OCI-LY7 (cell line): ENCODE data around the gene LCOR. TPM values are rescaled to one million over a fixed set of nuclear protein-coding genes. Genes with fewer than 3 reads are reported as not detected.

Experiments used
- BruUV-seq: library from RNA; stranded (reverse); fragments of 400-500 nt; replicated peaks from 2 replicates; lab custom pipeline; 2021; lab: Mats Ljungman, UMichigan
- CTCF ChIA-PET: fragments of 300-600 bp; sonication (Branson Sonifier 250); formaldehyde crosslinking; loops from one replicate; lab custom pipeline; 2022; ENCODE audit warnings: antibody characterized with exemption; ENCODE audit not compliant: unreplicated experiment; lab: Charles Lee
- POLR2A ChIA-PET: fragments of 300-600 bp; sonication (Branson Sonifier 250); formaldehyde crosslinking; loops from one replicate; lab custom pipeline; 2022; ENCODE audit warnings: antibody characterized with exemption; lab: Charles Lee
- DNase-seq: peaks from one replicate; pipeline ENCODE4 v3.0.0-alpha.2; 2015; ENCODE audit warnings: low spot score
- H2AFZ ChIP-seq: fragments of 200-600 bp; sonication (generic), shearing (Covaris generic); 2 replicates; pipeline ENCODE4 v1.6.1; 2014; ENCODE audit warnings: mild to moderate bottlenecking, antibody characterized with exemption, low read length, moderate library complexity
- H3K27ac ChIP-seq: fragments of 200-600 bp; sonication (generic); 2 replicates; pipeline ENCODE4 v1.5.1; 2014; ENCODE audit warnings: mixed run types, low read depth, mild to moderate bottlenecking, moderate library complexity, low read length, inconsistent platforms; ENCODE audit not compliant: poor library complexity, severe bottlenecking
- H3K36me3 ChIP-seq: fragments of 200-600 bp; sonication (generic); 2 replicates; pipeline ENCODE4 v1.6.1; 2014; ENCODE audit warnings: mild to moderate bottlenecking, antibody characterized with exemption, low read length, moderate library complexity, mixed read lengths; ENCODE audit not compliant: insufficient read depth
- H3K4me1 ChIP-seq: fragments of 200-600 bp; sonication (generic); 2 replicates; pipeline ENCODE4 v1.5.1; 2014; ENCODE audit warnings: mild to moderate bottlenecking, low read length; ENCODE audit not compliant: insufficient read depth, poor library complexity, severe bottlenecking
- H3K4me2 ChIP-seq: fragments of 200-600 bp; sonication (generic); 2 replicates; pipeline ENCODE4 v1.6.1; 2014; ENCODE audit warnings: mild to moderate bottlenecking, low read length
- H3K4me3 ChIP-seq: fragments of 200-600 bp; sonication (generic); 2 replicates; pipeline ENCODE4 v1.5.1; 2014; ENCODE audit warnings: mild to moderate bottlenecking, low read depth, low read length; ENCODE audit not compliant: poor library complexity, severe bottlenecking
- H3K79me2 ChIP-seq: fragments of 200-600 bp; sonication (generic); 2 replicates; pipeline ENCODE4 v1.6.1; 2016; ENCODE audit warnings: low read depth, mild to moderate bottlenecking, low read length, moderate library complexity, mixed read lengths; ENCODE audit not compliant: insufficient read depth
- H3K9me2 ChIP-seq: fragments of 200-600 bp; sonication (generic); 2 replicates; pipeline ENCODE4 v1.6.1; 2016; ENCODE audit warnings: mild to moderate bottlenecking, low read length, mixed read lengths; ENCODE audit not compliant: insufficient read depth
- H3K9me3 ChIP-seq: fragments of 200-600 bp; sonication (generic); 2 replicates; pipeline ENCODE4 v1.6.1; 2014; ENCODE audit warnings: mild to moderate bottlenecking, mixed run types, low read length, mixed read lengths
- H4K20me1 ChIP-seq: fragments of 200-600 bp; sonication (generic); 2 replicates; pipeline ENCODE4 v1.6.1; 2014; ENCODE audit warnings: mild to moderate bottlenecking, antibody characterized with exemption, low read length, moderate library complexity, mixed read lengths; ENCODE audit not compliant: insufficient read depth
- CTCF ChIP-seq: fragments of 200-600 bp; sonication (generic); conservative IDR thresholded peaks from 2 replicates; pipeline ENCODE4 v1.5.1; 2014; ENCODE audit warnings: mild to moderate bottlenecking, antibody characterized with exemption, low read length, moderate library complexity, mixed read lengths
- EZH2phosphoT487 ChIP-seq: fragments of 200-600 bp; sonication (generic); IDR thresholded peaks from 2 replicates; pipeline ENCODE4 v1.6.1; 2018; ENCODE audit warnings: low read depth, borderline replicate concordance, mild to moderate bottlenecking, mixed run types, antibody characterized with exemption, low read length, moderate library complexity, mixed read lengths
- intact Hi-C: fragments of 100-400 bp; cut with micrococcal nuclease; formaldehyde crosslinking; loops from one replicate; pipeline ENCODE4 v1.10.0; 2022; ENCODE audit not compliant: unreplicated experiment
- total RNA-seq, 2 experiments: library from RNA; depleted of rRNA in 1 of 2; stranded (reverse); fragments of >200 nt in 1 of 2; shearing (Covaris generic) in 1 of 2; gene quantifications; 2 replicates each; pipeline ENCODE4 v1.2.3, GENCODE V29; 2014 to 2022

LCOR gene
- total RNA-seq, 2 experiments from 2014 or later: 17.1 to 58.4 TPM

GRCh38 chr10:96922978-96923948 lies 91.2 kb downstream of the LCOR start:
- POLR2A ChIA-PET: interaction anchor here (0.5 to 1.5 kb wide), 4 partner anchors 12 to 581 kb away, joined by 3 to 4 read pairs (median 3); no protein-coding TSS in a partner anchor
- Histone ChIP-seq H4K20me1 (no peaks in the 10 kb centered on the region), H3K4me1 (peaks cover 5% of the 10 kb centered on the region), H3K27ac (no peak overlapping the region), H3K9me2 (no peaks in the 10 kb centered on the region), H3K36me3 (peaks cover 62% of the 10 kb centered on the region), H2AFZ (no peak overlapping the region), H3K4me2 (no peak overlapping the region), H3K9me3 (0 out of 2 replicates have a peak, but pooled peaks cover 5% of the 10 kb centered on the region), H3K4me3 (no peak overlapping the region), H3K79me2 (peaks cover 43% of the 10 kb centered on the region; the same call in 1 of the 2 replicates)
- intact Hi-C loops: no loop called here
- CTCF ChIA-PET: no interaction called here
- TF ChIP-seq CTCF: no peak
- TF ChIP-seq EZH2phosphoT487: no peak
- DNase-seq: no peak
- no TSS peak for BruUV-seq

DNA sequence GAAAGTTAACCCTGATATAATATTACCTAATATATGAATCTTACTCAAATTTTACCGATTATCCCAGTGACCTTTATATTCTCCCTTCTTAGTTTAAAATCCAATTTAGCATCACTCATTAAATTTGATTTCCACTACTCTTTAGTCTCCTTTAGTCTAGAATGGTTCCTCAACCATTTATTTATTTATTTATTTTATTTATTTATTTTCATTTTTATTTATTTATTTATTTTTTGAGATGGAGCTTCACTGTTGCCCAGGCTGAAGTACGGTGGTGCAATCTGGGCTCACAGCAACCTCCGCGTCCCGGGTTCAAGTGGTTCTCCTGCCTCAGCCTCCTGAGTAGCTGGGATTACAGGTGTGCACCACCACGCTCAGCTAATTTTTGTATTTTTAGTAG lies 92.8 kb downstream of the LCOR start:
- TF ChIP-seq CTCF (no peak), EZH2phosphoT487 (no peak)
- no peak overlapping the region for H3K4me2 ChIP-seq
- H3K9me3 ChIP-seq: 0 out of 2 replicates have a peak, but pooled peaks cover 5% of the 10 kb centered on the region
- intact Hi-C loops: no loop called here
- no peak for DNase-seq
- ChIA-PET CTCF (no interaction called here), POLR2A (no interaction called here)
- no TSS peak for BruUV-seq
- peaks cover 64% of the 10 kb centered on the region for H3K36me3 ChIP-seq
- H3K27ac ChIP-seq: no peak overlapping the region
- no peaks in the 10 kb centered on the region for H4K20me1 ChIP-seq
- H3K4me1 ChIP-seq: peaks cover 15% of the 10 kb centered on the region
- no peaks in the 10 kb centered on the region for H3K9me2 ChIP-seq
- peaks cover 48% of the 10 kb centered on the region; the same call in 1 of the 2 replicates for H3K79me2 ChIP-seq
- no peak overlapping the region for H3K4me3 ChIP-seq
- no peak overlapping the region for H2AFZ ChIP-seq
